Activated T-helper 2 cell treated with anti-CD3 and anti-CD28 coated beads, Interferon-gamma antibody, Interleukin-2, Interleukin-4, amounts not matched to agents 10 μg/mL and 5 μg/mL and 100 μg/mL, durations not matched to agents 14 hours and 24 hours and 36 hours (primary cell): ENCODE measurements around the gene BAG5. TPM values are rescaled to one million over a fixed set of nuclear protein-coding genes. Genes with fewer than 3 reads are reported as not detected.
A peak's percentile ranks its signal among the peaks of the same experiment; 100 is the strongest.

ENCODE experiments used
- DNase-seq: peaks from one replicate; pipeline ENCODE4 v3.0.0; 2021; ENCODE audit warnings: low spot score
- H3K27ac Mint-ChIP-seq: one replicate; pipeline ENCODE4 v1.8.0; 2021; ENCODE audit warnings: mixed read lengths
- H3K27me3 Mint-ChIP-seq: one replicate; pipeline ENCODE4 v1.8.0; 2021; ENCODE audit warnings: low read depth, mixed read lengths
- H3K36me3 Mint-ChIP-seq: one replicate; pipeline ENCODE4 v1.8.0; 2021; ENCODE audit warnings: low read depth, mixed read lengths
- H3K4me1 Mint-ChIP-seq: one replicate; pipeline ENCODE4 v1.8.0; 2021; ENCODE audit warnings: low read depth, mixed read lengths
- H3K4me3 Mint-ChIP-seq: one replicate; pipeline ENCODE4 v1.8.0; 2021; ENCODE audit warnings: low read depth, mild to moderate bottlenecking, moderate library complexity, mixed read lengths
- H3K9me3 Mint-ChIP-seq: one replicate; pipeline ENCODE4 v1.8.0; 2021; ENCODE audit warnings: mixed read lengths
- intact Hi-C: fragments of 100-400 bp; cut with micrococcal nuclease; formaldehyde crosslinking; loops from one replicate; pipeline ENCODE4 v1.15.1; 2023
- total RNA-seq: library from RNA; stranded (reverse); gene quantifications from 2 replicates; pipeline ENCODE4 v1.2.3, GENCODE V29; 2022

The BAG5 gene
- total RNA-seq, 1 donor from 2014 or later: 29.2 TPM

DNA sequence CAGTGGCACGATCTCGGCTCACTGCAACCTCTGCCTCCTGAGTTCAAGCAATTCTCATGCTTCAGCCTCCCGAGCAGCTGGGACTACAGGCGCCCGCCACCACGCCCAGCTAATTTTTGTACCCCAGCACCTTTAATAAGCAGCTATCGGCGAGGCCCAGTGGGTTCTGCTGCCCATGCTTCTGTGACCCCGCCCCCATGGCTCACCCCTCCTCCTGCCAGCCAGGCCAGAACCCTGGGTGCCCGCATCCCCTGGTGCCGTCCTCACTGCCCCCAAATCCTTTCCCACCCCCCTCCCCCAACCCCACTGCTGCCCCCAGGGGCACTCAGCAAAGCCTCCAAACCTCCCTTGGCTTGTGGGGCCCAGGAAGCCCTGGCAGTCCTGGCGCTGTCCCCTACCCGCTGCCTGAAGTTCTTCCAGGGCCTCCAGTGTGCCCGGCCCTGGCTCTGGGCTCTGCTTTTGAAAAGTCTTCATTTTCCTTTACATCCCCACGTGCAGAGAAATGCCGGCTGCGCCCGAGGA, 14.5 kb downstream of the BAG5 start:
- no peaks in the 10 kb centered on the region for H3K4me1 Mint-ChIP-seq
- no peak overlapping the region for H3K27ac Mint-ChIP-seq
- no peak for DNase-seq
- intact Hi-C loops: no loop called here
- H3K9me3 Mint-ChIP-seq: no peaks in the 10 kb centered on the region
- H3K4me3 Mint-ChIP-seq: no peak overlapping the region
- H3K27me3 Mint-ChIP-seq: no peaks in the 10 kb centered on the region
- H3K36me3 Mint-ChIP-seq: no peaks in the 10 kb centered on the region

DNA sequence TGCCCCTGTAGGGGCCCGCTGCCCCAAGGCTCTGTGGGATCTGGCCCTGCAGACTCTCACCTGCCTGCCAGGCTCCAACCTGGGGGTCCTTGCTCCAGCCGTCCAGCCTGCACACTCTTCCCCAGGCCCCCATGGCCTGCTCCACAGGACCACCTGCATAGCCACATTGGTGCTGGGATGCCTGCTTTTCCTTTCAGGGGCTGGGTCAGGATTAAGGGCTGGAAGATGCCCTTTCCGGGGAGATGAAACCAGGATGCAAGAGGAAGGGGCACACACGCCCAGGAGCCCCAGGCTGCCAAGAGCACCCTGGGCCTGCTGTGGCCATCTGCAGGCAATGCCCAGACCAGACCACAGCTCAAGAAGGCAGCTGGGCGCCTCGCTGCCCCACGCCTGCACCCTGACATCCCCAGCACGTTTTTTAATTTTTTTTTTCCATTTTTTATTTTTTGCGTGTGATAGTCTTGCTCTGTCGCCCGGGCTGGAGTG, 15.0 kb downstream of the BAG5 start:
- Mint-ChIP-seq H3K9me3 (no peaks in the 10 kb centered on the region), H3K4me1 (no peaks in the 10 kb centered on the region), H3K27me3 (no peaks in the 10 kb centered on the region), H3K36me3 (no peaks in the 10 kb centered on the region), H3K4me3 (no peak overlapping the region), H3K27ac (no peak overlapping the region)
- no peak for DNase-seq
- intact Hi-C loops: no loop called here

- H3K36me3 Mint-ChIP-seq: no peaks in the 10 kb centered on the region
- no peaks in the 10 kb centered on the region for H3K9me3 Mint-ChIP-seq
- H3K4me1 Mint-ChIP-seq: no peaks in the 10 kb centered on the region
- no peaks in the 10 kb centered on the region for H3K27me3 Mint-ChIP-seq
- H3K27ac Mint-ChIP-seq: no peak overlapping the region
- H3K4me3 Mint-ChIP-seq: no peak overlapping the region
- peak; percentile 59 for DNase-seq
- intact Hi-C loops: loop anchor here (1.0 kb wide), 2 partner anchors 29 to 47 kb away; no protein-coding TSS in a partner anchor
Observed at GRCh38 chr14:103546652-103547454, 15.6 kb downstream of the BAG5 start.

DNA sequence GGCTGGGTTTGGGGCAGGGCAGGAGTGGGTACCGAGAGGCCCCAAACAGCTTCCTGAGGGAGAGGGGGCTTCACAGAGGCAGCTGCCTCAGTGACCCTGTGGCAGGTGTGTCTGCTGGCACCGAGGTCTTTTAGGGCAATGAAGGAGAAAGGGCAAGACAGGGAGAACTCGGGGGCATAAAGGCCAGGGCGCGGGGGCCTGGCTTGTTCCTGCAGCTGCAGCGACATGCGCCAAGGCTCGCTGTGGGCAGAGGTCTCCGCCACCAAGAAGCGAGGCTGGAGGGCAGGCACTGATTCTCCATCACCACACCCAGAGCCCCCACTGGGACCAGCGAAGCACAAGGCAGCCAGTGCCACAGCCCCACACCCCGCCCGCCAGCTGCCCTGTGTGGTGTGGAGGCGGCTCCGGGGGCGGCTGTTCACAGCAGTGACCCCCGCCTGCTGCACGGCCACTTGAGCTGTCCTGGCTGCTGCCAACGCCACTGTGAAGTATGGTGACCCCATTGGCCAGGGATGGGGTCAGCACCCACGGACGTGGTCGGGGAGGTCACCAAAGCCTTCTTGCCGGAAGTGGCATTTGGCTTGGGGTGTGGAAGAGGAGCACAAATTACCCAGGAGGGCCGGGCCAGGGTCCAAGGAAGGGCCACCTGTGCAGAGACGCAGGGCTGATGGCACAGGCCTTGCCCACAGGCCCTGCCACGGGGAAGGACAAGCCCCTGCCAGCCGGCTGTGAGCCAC, 16.4 kb downstream of the BAG5 start:
- no peak for DNase-seq
- Mint-ChIP-seq H3K4me1 (no peaks in the 10 kb centered on the region), H3K9me3 (no peaks in the 10 kb centered on the region), H3K27ac (no peak overlapping the region), H3K36me3 (no peaks in the 10 kb centered on the region), H3K27me3 (no peaks in the 10 kb centered on the region), H3K4me3 (no peak overlapping the region)
- intact Hi-C loops: loop anchor here (1.0 kb wide), 2 partner anchors 28 to 46 kb away; no protein-coding TSS in a partner anchor

DNA sequence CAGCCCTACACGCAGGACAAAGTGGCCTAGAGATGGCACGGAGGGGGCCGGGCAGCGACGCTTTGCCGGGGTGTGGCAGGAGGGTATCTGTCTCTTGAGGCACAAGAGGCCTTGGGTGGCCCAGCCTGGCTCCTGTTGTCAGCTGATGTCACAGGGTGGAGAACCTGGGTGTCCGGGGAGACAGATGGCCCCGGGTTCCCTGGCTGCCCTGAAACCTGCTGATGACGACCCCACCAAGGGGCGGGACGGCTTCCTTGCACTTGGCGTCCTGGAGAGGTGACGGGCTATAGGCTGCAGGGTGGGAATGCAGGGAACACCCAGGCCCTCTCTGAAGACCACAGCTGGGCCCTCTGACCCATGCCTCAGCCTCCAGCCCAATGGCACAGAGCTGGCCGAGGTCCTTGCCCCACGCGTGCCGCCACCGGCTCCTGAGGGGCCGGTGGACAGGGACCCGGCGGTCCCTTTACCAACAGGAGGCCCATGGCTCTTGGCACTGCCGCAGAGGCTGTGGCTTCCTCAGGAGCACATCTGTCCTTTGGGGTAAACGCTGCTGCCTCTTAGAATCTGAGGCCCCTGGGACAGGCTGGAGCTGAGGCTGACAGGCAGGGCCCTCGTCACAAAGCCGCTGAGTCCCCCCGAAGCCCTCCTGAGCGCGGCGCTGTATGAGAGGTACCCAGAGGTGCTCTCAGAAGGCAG, 17.1 kb downstream of the BAG5 start:
- H3K9me3 Mint-ChIP-seq: no peaks in the 10 kb centered on the region
- no peak overlapping the region for H3K4me3 Mint-ChIP-seq
- intact Hi-C loops: no loop called here
- no peak for DNase-seq
- no peaks in the 10 kb centered on the region for H3K27me3 Mint-ChIP-seq
- no peaks in the 10 kb centered on the region for H3K4me1 Mint-ChIP-seq
- no peaks in the 10 kb centered on the region for H3K36me3 Mint-ChIP-seq
- no peak overlapping the region for H3K27ac Mint-ChIP-seq

DNA sequence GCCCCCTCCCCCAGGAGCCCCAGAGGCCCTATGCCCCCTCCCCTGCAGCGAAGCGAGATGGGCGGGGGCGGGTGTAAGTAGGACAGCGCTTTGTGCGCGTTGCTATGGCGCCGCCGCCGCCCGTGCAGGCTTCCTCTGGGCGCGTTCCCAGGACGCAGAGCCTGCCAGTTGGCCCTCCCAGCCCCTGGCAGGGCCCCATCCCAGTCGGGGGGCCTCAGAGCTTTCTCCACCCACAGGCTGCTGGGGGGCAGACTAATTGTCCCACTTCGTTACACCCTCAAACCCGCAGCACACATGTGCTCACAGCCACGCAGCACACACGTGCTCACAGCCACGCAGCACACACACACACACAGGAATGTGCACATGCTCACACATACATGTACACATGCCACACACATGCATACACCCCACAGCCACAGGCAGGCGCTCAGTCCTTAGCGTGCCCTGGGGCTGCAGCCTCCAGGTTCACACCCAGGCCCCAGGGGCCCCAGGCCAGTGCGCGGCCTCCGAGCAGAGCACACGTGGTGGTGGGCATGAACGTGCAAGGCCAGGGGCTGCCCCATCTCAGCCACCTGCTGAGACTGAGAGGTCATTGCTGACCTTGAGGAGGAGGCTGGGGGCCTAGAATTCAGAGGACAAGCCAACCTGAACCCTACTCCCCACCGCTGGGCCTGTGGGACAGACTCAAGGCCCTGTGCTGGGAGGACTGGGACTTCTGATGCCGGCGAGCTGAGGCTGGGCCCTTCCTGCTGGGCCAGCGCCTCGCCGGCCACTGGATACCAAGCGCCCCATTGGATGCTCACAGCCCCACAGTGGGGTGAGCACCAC, 17.9 kb downstream of the BAG5 start:
- H3K4me3 Mint-ChIP-seq: no peak overlapping the region
- no peak overlapping the region for H3K27ac Mint-ChIP-seq
- H3K36me3 Mint-ChIP-seq: no peaks in the 10 kb centered on the region
- no peaks in the 10 kb centered on the region for H3K9me3 Mint-ChIP-seq
- DNase-seq: no peak
- H3K4me1 Mint-ChIP-seq: no peaks in the 10 kb centered on the region
- intact Hi-C loops: no loop called here
- no peaks in the 10 kb centered on the region for H3K27me3 Mint-ChIP-seq

GRCh38 chr14:103543721-103544387, 18.6 kb downstream of the BAG5 start:
- Mint-ChIP-seq H3K27me3 (no peaks in the 10 kb centered on the region), H3K27ac (no peak overlapping the region), H3K36me3 (no peaks in the 10 kb centered on the region), H3K9me3 (no peaks in the 10 kb centered on the region), H3K4me1 (no peaks in the 10 kb centered on the region), H3K4me3 (no peak overlapping the region)
- no peak for DNase-seq
- intact Hi-C loops: no loop called here

DNA sequence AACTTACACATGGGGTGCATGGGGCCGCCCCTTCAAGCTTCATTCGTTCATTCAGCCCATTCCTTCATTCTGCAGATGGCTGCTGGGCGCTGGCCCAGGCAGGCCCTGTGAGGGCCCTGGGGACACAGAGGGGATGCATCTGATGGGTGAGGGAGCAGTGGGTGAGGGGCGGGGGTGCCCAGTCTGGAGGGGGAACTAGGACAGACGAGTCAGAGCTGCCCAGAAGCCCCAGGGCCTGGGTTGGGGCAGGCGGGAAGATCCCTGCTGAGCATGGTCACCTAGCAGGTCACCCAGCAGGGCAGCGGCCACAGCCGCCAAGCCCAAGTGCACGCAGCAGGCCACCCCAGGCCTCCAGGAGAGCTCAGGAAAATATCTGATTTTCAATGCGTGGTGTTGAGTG, 19.3 kb downstream of the BAG5 start:
- H3K4me3 Mint-ChIP-seq: no peak overlapping the region
- DNase-seq: no peak
- no peaks in the 10 kb centered on the region for H3K4me1 Mint-ChIP-seq
- no peaks in the 10 kb centered on the region for H3K27me3 Mint-ChIP-seq
- no peaks in the 10 kb centered on the region for H3K9me3 Mint-ChIP-seq
- H3K36me3 Mint-ChIP-seq: no peaks in the 10 kb centered on the region
- intact Hi-C loops: no loop called here
- no peak overlapping the region for H3K27ac Mint-ChIP-seq

GRCh38 chr14:103542605-103543088, 19.8 kb downstream of the BAG5 start:
- H3K9me3 Mint-ChIP-seq: no peaks in the 10 kb centered on the region
- H3K27me3 Mint-ChIP-seq: no peaks in the 10 kb centered on the region
- H3K4me1 Mint-ChIP-seq: no peaks in the 10 kb centered on the region
- no peak overlapping the region for H3K4me3 Mint-ChIP-seq
- H3K27ac Mint-ChIP-seq: no peak overlapping the region
- intact Hi-C loops: no loop called here
- DNase-seq: no peak
- H3K36me3 Mint-ChIP-seq: no peaks in the 10 kb centered on the region

- Mint-ChIP-seq H3K27me3 (no peaks in the 10 kb centered on the region), H3K4me1 (no peaks in the 10 kb centered on the region), H3K36me3 (no peaks in the 10 kb centered on the region), H3K9me3 (no peaks in the 10 kb centered on the region), H3K27ac (no peak overlapping the region), H3K4me3 (no peak overlapping the region)
- DNase-seq: no peak
- intact Hi-C loops: no loop called here
Observed at GRCh38 chr14:103541709-103542604, 20.5 kb downstream of the BAG5 start.
